ENCODE measurements around the gene SAMD13.

The SAMD13 gene

DNA sequence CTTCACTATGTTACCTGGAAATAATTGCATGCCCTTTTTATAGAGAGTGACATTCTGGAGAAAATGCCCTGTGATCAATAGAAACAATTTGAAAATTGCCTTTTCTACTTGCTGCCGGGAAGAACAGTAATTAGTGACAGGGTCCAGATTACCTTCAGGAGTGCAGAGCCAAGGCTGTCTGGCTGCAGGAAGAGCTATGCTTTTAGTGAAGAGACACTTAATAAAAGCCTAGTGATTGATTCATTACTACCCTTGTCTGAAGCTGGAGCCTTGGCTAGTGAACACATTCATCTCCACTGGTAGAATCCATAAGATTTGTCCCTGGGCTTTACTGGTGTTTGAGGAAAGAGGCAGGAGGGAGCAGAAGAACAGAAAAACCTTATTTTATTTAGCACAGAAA lies 83.8 kb downstream of the SAMD13 start:
- H3K4me1 Mint-ChIP-seq (ENCODE audit: low read depth): no peaks in the 10 kb centered on the region
- H3K27ac Mint-ChIP-seq: no peak overlapping the region
- no peaks in the 10 kb centered on the region for H3K9me3 Mint-ChIP-seq
- H3K36me3 Mint-ChIP-seq (ENCODE audit: low read depth): no peaks in the 10 kb centered on the region
- H3K4me3 Mint-ChIP-seq: no peak overlapping the region
- peaks cover 7% of the 10 kb centered on the region for H3K27me3 Mint-ChIP-seq (ENCODE audit: low read depth)

DNA sequence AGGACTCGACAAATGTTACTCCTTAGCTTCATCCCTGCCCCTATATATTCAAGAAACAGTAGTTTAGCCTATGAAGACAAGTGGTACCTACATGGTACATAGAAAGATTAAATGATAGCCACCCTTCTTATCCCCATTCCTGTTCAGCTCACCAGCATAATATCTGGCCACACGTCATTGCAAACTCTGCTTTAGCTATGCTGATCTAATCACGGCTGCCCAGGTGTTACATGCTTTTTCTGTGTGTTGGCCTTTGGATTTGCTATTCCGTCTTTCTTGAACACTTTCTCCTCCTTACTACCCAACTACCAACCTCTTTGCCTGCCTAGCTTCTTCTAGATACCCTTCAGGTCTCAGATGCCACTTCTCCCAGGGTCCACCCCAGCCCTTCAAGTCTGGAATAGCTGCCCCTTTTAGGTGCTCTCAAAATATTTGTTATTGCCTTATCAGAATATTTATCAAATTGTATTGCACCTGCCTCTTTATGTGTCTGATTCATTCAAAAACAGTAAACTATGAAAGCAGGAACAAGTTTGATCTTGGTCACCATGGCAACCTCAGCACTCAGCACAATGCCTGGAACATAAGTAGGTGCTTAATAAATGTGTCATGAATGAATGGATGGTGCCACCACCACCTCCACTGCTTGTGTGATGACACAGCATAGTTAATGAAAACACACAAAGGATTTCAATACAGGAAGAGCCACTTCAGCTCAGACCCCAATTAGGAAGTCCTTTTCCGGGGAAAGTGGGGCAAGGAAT lies 85.4 kb downstream of the SAMD13 start:
- peaks cover 7% of the 10 kb centered on the region for H3K27me3 Mint-ChIP-seq (ENCODE audit: low read depth)
- no peak overlapping the region for H3K27ac Mint-ChIP-seq
- H3K4me1 Mint-ChIP-seq (ENCODE audit: low read depth): no peaks in the 10 kb centered on the region
- H3K36me3 Mint-ChIP-seq (ENCODE audit: low read depth): no peaks in the 10 kb centered on the region
- H3K4me3 Mint-ChIP-seq: no peak overlapping the region
- no peaks in the 10 kb centered on the region for H3K9me3 Mint-ChIP-seq

DNA sequence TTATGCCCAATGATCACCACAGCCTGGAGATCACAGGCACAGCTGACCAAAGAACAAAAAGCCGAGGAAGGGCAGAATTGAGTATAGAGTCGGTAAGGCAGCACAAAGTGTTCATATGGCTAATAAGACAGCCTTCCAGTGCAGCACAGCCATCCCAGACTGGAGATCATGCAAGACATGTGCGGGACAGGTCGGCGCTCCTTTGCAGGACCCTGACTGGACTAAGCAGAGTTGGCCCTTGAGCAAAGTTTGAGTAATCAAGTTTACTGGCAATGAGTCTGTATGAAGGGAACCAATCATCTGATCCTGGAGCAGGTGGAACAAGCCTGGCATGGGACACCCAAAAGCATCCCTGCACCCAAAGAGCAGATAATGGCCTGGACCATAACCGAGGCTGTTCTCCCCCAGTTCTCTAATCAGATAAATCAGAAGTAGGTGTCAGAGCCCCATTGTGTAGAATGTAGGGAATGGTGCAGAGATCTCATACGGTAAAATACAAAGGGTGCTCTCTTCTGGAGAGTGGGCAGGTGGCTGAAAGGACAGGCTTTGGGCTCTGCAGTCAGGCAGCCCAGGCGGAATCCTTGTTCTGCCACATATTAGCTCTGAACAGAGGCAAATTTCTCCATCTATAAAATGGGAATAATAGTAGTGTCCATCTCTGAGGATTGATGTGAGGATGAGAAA lies 86.1 kb downstream of the SAMD13 start:
- Mint-ChIP-seq H3K4me1 (ENCODE audit: low read depth) (no peaks in the 10 kb centered on the region), H3K27ac (no peak overlapping the region), H3K27me3 (ENCODE audit: low read depth) (peaks cover 7% of the 10 kb centered on the region), H3K4me3 (no peak overlapping the region), H3K9me3 (no peaks in the 10 kb centered on the region), H3K36me3 (ENCODE audit: low read depth) (no peaks in the 10 kb centered on the region)

DNA sequence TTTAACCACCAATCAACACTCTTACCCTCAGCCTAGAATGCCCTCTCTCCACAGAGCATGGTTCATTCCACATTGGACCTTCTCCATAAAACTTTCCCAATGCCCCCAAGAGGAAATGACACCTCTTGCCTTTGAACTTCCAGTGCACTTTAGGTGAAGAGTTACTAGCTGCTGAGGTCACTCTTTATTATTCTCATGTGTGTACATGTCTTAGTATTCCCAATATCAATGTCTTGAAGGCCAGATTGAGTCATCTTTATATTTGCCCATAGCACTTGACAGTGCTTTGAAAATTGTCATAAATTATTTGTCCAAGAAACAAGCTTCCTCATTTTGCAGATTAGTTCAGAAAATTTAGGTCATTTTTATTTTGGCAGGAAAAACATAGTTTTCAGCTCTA lies 88.7 kb downstream of the SAMD13 start:
- peaks cover 3% of the 10 kb centered on the region for H3K27me3 Mint-ChIP-seq (ENCODE audit: low read depth)
- H3K4me1 Mint-ChIP-seq (ENCODE audit: low read depth): no peaks in the 10 kb centered on the region
- no peak overlapping the region for H3K4me3 Mint-ChIP-seq
- no peaks in the 10 kb centered on the region for H3K36me3 Mint-ChIP-seq (ENCODE audit: low read depth)
- H3K9me3 Mint-ChIP-seq: no peaks in the 10 kb centered on the region
- no peak overlapping the region for H3K27ac Mint-ChIP-seq

DNA sequence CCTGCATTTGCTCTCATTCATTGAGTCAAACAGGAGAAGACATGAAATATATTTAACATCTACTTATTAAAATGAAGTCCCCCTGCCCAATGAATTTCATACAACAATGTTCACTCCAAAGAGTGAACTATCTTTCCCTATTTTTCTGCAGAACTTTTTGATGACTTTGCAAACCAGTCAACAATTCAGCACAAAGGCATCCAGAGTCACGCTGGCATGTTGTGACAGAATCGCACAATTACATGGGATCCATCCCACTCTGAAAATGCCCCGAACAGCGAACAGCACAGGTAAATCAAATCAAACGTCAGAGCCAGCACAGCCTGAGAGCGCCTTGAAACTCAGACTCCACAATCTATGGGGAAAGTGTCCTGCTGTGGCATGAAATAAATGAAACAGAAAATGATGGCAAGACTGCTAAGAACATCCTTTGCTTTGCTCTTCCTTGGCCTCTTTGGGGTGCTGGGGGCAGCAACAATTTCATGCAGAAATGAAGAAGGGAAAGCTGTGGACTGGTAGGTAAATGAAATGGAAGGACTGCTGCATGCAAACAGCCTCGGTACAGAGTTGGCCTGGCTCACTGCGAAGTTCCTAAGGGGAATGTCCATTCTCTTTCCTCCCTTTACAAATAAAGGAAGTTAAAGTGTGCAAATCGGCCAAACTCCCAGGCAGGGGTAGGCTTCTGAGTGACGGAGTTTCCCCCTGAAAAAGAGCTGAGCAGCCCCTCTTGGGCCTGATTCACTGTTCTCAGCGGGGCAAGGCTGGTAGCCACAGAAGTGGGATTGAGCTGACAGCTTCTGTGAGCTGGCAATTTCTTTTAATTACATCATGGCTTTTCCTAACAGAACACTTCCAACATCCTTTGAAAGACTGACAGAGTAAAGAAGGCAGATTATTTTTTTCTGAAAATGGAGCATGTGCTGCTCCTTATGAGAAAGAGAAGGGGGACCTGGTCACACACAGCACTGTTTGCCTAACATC lies 97.0 kb downstream of the SAMD13 start, which contains the start of gene DNASE2B:
DNASE2B (plus strand) TSS at position 310 of the 981 bp plus-strand sequence; CDS start at position 391, 81 bp downstream.
- H3K9me3 Mint-ChIP-seq: no peaks in the 10 kb centered on the region
- H3K4me1 Mint-ChIP-seq (ENCODE audit: low read depth): no peaks in the 10 kb centered on the region
- no peak within 1 kb of the TSS for H3K27ac Mint-ChIP-seq
- H3K4me3 Mint-ChIP-seq: no peak within 1 kb of the TSS
- H3K36me3 Mint-ChIP-seq (ENCODE audit: low read depth): no peaks in the 10 kb centered on the region
- H3K27me3 Mint-ChIP-seq (ENCODE audit: low read depth): no peaks in the 10 kb centered on the region
